Ectodermal cell (in vitro differentiated cells): ENCODE data around the gene PRSS33.
A peak's percentile ranks its signal among the peaks of the same experiment; 100 is the strongest.

Experiments
- H3K27ac ChIP-seq: 2 replicates; pipeline ENCODE4 v1.7.0; 2013; ENCODE audit warnings: mild to moderate bottlenecking, low read depth, low read length; ENCODE audit not compliant: insufficient read depth, poor library complexity, severe bottlenecking
- H3K27me3 ChIP-seq: 2 replicates; pipeline ENCODE4 v1.7.0; 2013; ENCODE audit warnings: mild to moderate bottlenecking, low read length; ENCODE audit not compliant: insufficient read depth, control insufficient read depth, poor library complexity, severe bottlenecking
- H3K36me3 ChIP-seq: one replicate; pipeline ENCODE4 v1.7.0; 2013; ENCODE audit warnings: low read length; ENCODE audit not compliant: control insufficient read depth, insufficient read depth
- H3K4me1 ChIP-seq: one replicate; pipeline ENCODE4 v1.7.0; 2013; ENCODE audit warnings: low read length; ENCODE audit not compliant: control insufficient read depth, insufficient read depth
- H3K4me3 ChIP-seq: 2 replicates; pipeline ENCODE4 v1.7.0; 2013; ENCODE audit warnings: low read depth, low read length, control low read depth; ENCODE audit not compliant: insufficient read depth
- H3K9me3 ChIP-seq: 2 replicates; pipeline ENCODE4 v1.7.0; 2013; ENCODE audit warnings: mild to moderate bottlenecking, low read length, moderate library complexity; ENCODE audit not compliant: control insufficient read depth
- WGBS, 2 experiments: methylation state at CpG; one replicate each; pipeline ENCODE4 v1.1.7; 2013; ENCODE audit warnings: missing lambda C conversion rate in 2 of 2; 5-methylcytosine and 5-hydroxymethylcytosine counted together

PRSS33 gene

GRCh38 chr16:2784358-2785100, 2.8 kb downstream of the PRSS33 start:
- Histone ChIP-seq H3K36me3 (no peaks in the 10 kb centered on the region), H3K4me1 (no peaks in the 10 kb centered on the region), H3K4me3 (no peak overlapping the region), H3K9me3 (no peaks in the 10 kb centered on the region), H3K27ac (no peak overlapping the region), H3K27me3 (peaks cover 27% of the 10 kb centered on the region)
- WGBS, 2 experiments, result 88% methylated on average over 15 of the region's 15 CpGs

DNA sequence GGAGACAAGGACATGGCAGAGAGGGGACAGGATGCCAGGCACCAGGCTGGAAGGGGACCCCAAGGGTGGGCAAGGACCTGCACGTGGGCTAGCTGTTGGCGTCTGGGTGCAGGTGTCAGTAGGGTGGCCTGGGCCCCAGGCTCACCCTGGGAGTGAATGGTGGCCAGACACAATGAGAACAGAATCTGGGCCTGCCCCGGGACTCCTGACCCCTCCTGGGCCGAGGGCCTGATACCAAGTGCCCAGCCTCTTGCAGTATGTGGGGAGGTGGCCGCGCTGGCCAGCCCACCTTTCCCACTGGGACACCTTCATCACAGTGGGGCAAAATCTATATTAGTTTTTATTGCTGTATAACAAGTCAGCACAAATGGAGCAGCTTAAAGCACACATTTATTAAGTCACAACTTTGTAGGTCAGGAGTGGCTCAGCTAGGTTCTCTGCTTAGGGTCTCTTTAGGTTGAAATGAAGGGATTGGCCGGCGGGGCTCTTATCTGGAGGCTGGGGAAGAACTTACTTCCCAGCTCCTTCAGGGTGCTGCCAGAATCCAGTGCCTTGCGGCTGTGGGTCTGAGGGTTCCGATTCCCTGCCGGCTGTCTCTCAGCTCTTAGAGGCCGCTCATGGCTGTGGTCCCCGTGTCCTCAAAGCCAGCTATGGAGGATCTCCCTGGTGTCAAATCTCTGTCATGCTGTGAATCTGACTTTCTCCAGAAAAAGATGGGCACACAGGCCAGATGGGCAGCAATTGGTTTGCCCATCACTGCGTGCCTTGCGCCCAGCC, 3.6 kb downstream of the PRSS33 start:
- peaks cover 27% of the 10 kb centered on the region for H3K27me3 ChIP-seq
- H3K27ac ChIP-seq, result no peak overlapping the region
- H3K36me3 ChIP-seq, result no peaks in the 10 kb centered on the region
- no peaks in the 10 kb centered on the region for H3K9me3 ChIP-seq
- no peak overlapping the region for H3K4me3 ChIP-seq
- 93% methylated on average over 15 of the region's 15 CpGs for WGBS, 2 experiments
- H3K4me1 ChIP-seq, result no peaks in the 10 kb centered on the region

GRCh38 chr16:2782583-2783351, 4.6 kb downstream of the PRSS33 start:
- no peaks in the 10 kb centered on the region for H3K36me3 ChIP-seq
- H3K27me3 ChIP-seq, result peaks cover 27% of the 10 kb centered on the region
- no peaks in the 10 kb centered on the region for H3K4me1 ChIP-seq
- no peaks in the 10 kb centered on the region for H3K9me3 ChIP-seq
- 91 to 92% methylated on average over 20 of the region's 20 CpGs for WGBS, 2 experiments
- no peak overlapping the region for H3K4me3 ChIP-seq
- no peak overlapping the region for H3K27ac ChIP-seq

GRCh38 chr16:2779978-2780898, 7.1 kb downstream of the PRSS33 start:
- Histone ChIP-seq H3K4me3 (no peak overlapping the region), H3K9me3 (no peaks in the 10 kb centered on the region), H3K27ac (no peak overlapping the region), H3K36me3 (no peaks in the 10 kb centered on the region), H3K4me1 (no peaks in the 10 kb centered on the region), H3K27me3 (peaks cover 13% of the 10 kb centered on the region)
- WGBS, 2 experiments, result 75% methylated on average over 15 of the region's 17 CpGs

DNA sequence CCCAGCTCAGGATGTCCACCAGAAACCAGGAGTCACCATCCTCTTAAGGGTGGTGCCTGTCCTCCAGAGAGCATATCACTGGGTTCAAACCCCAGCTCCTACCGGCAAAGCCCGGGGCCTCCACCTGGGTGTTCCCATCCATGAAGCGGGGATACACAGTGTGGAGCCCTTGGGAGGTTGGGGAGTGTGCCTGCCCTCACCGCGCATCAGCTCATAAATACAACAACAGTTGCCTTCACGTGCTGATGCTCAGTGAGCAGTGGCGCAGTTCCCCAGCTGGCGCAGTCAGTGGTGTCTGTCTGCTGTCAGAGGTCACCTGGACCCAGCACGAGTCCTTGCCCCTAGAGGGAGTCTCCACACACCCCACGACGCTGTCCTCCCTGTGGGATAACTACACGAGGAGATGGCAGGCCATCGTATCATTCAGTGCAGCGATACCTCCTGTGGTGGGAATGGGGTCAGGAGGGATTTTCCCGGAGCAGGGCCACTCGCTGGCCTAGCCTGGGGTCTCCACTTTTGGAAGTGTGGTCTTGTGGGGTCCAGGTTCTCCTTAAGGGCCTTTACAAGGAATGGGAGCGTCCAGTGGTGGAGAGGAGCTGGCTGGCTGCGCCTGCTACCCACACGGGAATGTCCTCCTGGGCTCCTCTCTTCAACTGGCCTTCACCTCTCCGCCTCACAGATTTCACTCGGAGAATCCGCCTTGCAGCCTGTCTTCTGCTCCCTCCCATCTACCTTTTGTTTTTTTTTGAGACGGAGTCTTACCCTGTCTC, 8.0 kb downstream of the PRSS33 start:
- H3K4me3 ChIP-seq, result no peak overlapping the region
- H3K27me3 ChIP-seq, result peaks cover 4% of the 10 kb centered on the region
- H3K9me3 ChIP-seq, result no peaks in the 10 kb centered on the region
- WGBS, 2 experiments, result 90% methylated on average over 23 of the region's 23 CpGs
- no peaks in the 10 kb centered on the region for H3K4me1 ChIP-seq
- H3K36me3 ChIP-seq, result no peaks in the 10 kb centered on the region
- H3K27ac ChIP-seq, result no peak overlapping the region

DNA sequence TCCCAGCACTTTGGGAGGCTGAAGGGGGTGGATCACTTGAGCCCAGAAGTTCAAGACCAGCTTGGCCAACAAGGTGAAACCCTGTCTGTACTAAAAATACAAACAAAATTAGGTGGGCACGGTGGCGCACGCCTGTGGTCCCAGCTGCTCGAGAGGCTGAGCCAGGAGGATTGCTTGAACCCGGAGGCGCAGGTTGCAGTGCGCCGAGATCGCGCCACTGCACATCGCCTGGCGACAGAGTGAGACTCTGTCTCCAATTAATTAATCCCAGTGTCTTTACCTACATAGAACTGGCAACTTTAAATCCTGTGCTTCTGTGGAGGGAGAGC, 8.8 kb downstream of the PRSS33 start:
- WGBS, 2 experiments, result 96 to 97% methylated on average over 12 of the region's 12 CpGs
- Histone ChIP-seq H3K4me3 (peak overlapping the region; percentile 59), H3K27me3 (no peaks in the 10 kb centered on the region), H3K9me3 (no peaks in the 10 kb centered on the region), H3K4me1 (no peaks in the 10 kb centered on the region), H3K36me3 (no peaks in the 10 kb centered on the region), H3K27ac (no peak overlapping the region)

GRCh38 chr16:2777903-2778629, 9.3 kb downstream of the PRSS33 start:
- Histone ChIP-seq H3K27me3 (no peaks in the 10 kb centered on the region), H3K9me3 (no peaks in the 10 kb centered on the region), H3K36me3 (peaks cover 4% of the 10 kb centered on the region), H3K4me1 (no peaks in the 10 kb centered on the region), H3K27ac (peak overlapping the region; percentile 97), H3K4me3 (peak overlapping the region; percentile 59)
- 22 to 23% methylated on average over 27 of the region's 27 CpGs for whole genome bisulfite sequencing, 2 experiments

DNA sequence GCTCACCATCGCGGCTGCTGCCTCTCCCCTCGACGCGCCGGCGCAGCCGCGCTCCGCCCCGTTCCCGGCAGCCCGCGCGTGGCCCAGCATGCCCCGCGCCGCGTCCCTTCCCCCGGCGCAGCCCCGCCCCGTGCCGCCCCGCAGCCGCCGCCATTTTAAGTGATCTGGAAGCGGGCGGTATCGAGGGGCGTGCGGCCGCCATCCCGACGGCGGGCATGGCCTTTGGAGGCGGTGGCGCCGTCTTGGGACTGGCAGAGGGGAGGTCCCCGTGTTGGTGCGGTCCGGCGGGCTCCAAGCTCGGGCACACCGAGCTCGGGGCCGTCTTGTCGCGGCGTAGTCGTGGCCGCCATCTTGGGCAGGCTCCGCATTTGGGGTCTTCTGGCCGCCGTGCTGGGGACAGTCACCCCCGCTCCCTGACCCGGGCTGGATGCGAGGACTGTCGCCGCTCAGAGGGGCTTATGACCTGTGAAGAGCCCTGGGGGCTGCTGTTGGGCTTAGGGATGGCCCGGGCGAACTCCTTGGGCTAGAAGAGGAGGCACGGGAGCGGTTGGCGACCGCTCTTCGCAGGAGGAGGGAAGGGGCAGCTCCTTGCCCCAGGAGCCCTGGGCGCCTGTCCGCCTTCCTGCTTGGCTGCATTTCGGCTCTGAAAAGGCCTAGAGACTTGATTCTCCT, 10.0 kb downstream of the PRSS33 start, which contains the start of gene ELOB:
TSS of gene ELOB (minus strand) at position 50 of the 672 bp plus-strand sequence. CDS start at position 9, 41 bp downstream.
- peak within 1 kb of the TSS; percentile 97 for H3K27ac ChIP-seq
- H3K9me3 ChIP-seq, result no peaks in the 10 kb centered on the region
- H3K27me3 ChIP-seq, result no peaks in the 10 kb centered on the region
- no peaks in the 10 kb centered on the region for H3K4me1 ChIP-seq
- WGBS, 2 experiments, result 0% methylated on average over 70 of the region's 70 CpGs
- peak within 1 kb of the TSS; percentile 59 for H3K4me3 ChIP-seq
- H3K36me3 ChIP-seq, result peaks cover 8% of the 10 kb centered on the region
